ENCODE results near the gene CNTNAP4.

DNA sequence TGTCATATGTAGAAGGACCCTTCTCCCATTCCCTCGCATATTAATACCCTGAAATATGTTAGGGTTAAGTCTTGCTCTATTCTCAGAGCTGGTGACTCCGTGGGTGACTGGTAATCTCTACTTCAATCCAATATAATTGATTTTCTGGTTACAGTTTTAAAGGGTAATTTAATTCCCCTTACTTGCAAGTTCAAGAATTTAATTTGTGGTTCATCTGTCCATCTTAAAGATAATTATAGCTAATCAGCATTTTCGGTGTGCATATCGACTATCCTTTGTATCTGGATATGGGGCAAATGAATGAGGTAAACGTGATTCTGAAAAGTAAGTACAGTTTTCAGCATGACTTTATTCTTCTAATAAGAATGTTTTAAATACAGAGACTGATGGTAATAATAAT is 250.0 kb downstream of the CNTNAP4 start:
- TF ChIP-seq, protein P1, sequence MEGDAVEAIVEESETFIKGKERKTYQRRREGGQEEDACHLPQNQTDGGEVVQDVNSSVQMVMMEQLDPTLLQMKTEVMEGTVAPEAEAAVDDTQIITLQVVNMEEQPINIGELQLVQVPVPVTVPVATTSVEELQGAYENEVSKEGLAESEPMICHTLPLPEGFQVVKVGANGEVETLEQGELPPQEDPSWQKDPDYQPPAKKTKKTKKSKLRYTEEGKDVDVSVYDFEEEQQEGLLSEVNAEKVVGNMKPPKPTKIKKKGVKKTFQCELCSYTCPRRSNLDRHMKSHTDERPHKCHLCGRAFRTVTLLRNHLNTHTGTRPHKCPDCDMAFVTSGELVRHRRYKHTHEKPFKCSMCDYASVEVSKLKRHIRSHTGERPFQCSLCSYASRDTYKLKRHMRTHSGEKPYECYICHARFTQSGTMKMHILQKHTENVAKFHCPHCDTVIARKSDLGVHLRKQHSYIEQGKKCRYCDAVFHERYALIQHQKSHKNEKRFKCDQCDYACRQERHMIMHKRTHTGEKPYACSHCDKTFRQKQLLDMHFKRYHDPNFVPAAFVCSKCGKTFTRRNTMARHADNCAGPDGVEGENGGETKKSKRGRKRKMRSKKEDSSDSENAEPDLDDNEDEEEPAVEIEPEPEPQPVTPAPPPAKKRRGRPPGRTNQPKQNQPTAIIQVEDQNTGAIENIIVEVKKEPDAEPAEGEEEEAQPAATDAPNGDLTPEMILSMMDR (IDR thresholded peaks at IDR 0.05): no peak
- no peak for TF ChIP-seq POLR2A (IDR thresholded peaks at IDR 0.05)

Measured in prostate gland (tissue), 2 donors.